Neutrophil (primary cell): ENCODE data around the gene CCNYL1.
A peak's percentile ranks its signal among the peaks of the same experiment; 100 is the strongest.
"Not testable (repeated sequence)": the region's sequence is repeated elsewhere in the genome, so short reads cannot be mapped to it uniquely, and the experiment has no call there.

Source experiments
- H3K27ac ChIP-seq: fragments of 200-600 bp; sonication (generic); 2 replicates; pipeline ENCODE4 v1.5.1; 2016; ENCODE audit warnings: mild to moderate bottlenecking, moderate library complexity
- H3K27me3 ChIP-seq: fragments of 200-600 bp; sonication (generic); 2 replicates; pipeline ENCODE4 v1.6.0; 2016; ENCODE audit warnings: mild to moderate bottlenecking
- H3K36me3 ChIP-seq: fragments of 200-600 bp; sonication (generic); 2 replicates; pipeline ENCODE4 v1.5.1; 2017
- H3K4me1 ChIP-seq, 2 experiments: fragments of 200-600 bp in 1 of 2; sonication (generic) in 1 of 2; 1 replicate in 1 of 2; 2 replicates in 1 of 2; pipeline versions ENCODE4 v1.5.1 to v1.6.1; 2013 to 2016; ENCODE audit warnings: low read depth in 1 of 2, low read length in 1 of 2, mild to moderate bottlenecking in 1 of 2, moderate library complexity in 1 of 2; ENCODE audit not compliant: control insufficient read depth in 1 of 2, insufficient read depth in 1 of 2
- H3K4me3 ChIP-seq, 2 experiments: fragments of 200-600 bp in 1 of 2; sonication (generic) in 1 of 2; 1 replicate in 1 of 2; 2 replicates in 1 of 2; pipeline ENCODE4 v1.5.1; 2013 to 2016; ENCODE audit warnings: low read depth in 1 of 2, low read length in 1 of 2, mild to moderate bottlenecking in 1 of 2, moderate library complexity in 1 of 2
- H3K9me3 ChIP-seq: fragments of 200-600 bp; sonication (generic); 2 replicates; pipeline ENCODE4 v1.5.1; 2016
- CTCF ChIP-seq: fragments of 200-600 bp; sonication (generic); IDR thresholded peaks from 2 replicates; pipeline ENCODE4 v1.5.1; 2016; ENCODE audit warnings: antibody characterized with exemption

Gene CCNYL1

GRCh38 chr2:207692206-207693065 lies 19.0 kb upstream of the CCNYL1 start:
- Histone ChIP-seq H3K36me3 (no peaks in the 10 kb centered on the region), H3K4me1 (peaks cover 19 to 33% of the 10 kb centered on the region in 2 experiments), H3K4me3 (no peak overlapping the region), H3K9me3 (no peaks in the 10 kb centered on the region), H3K27me3 (no peaks in the 10 kb centered on the region), H3K27ac (peak overlapping the region; percentile 72)
- TF ChIP-seq CTCF = no peak

GRCh38 chr2:207693641-207694249 lies 17.7 kb upstream of the CCNYL1 start:
- H3K27me3 ChIP-seq = no peaks in the 10 kb centered on the region
- H3K27ac ChIP-seq = no peak overlapping the region
- H3K4me1 ChIP-seq = peaks cover 33 to 46% of the 10 kb centered on the region in 2 experiments
- no peaks in the 10 kb centered on the region for H3K36me3 ChIP-seq
- no peak overlapping the region for H3K4me3 ChIP-seq
- TF ChIP-seq CTCF = no peak
- no peaks in the 10 kb centered on the region for H3K9me3 ChIP-seq

GRCh38 chr2:207694811-207695281 lies 16.6 kb upstream of the CCNYL1 start:
- H3K9me3 ChIP-seq = no peaks in the 10 kb centered on the region
- H3K4me3 ChIP-seq = no peak overlapping the region
- H3K4me1 ChIP-seq = peaks cover 36 to 50% of the 10 kb centered on the region in 2 experiments
- H3K27me3 ChIP-seq = no peaks in the 10 kb centered on the region
- no peak for TF ChIP-seq CTCF
- H3K36me3 ChIP-seq = no peaks in the 10 kb centered on the region
- H3K27ac ChIP-seq = no peak overlapping the region

GRCh38 chr2:207695293-207695692 lies 16.1 kb upstream of the CCNYL1 start:
- Histone ChIP-seq H3K27ac (no peak overlapping the region), H3K9me3 (no peaks in the 10 kb centered on the region), H3K4me1 (peaks cover 36 to 50% of the 10 kb centered on the region in 2 experiments), H3K36me3 (no peaks in the 10 kb centered on the region), H3K4me3 (no peak overlapping the region), H3K27me3 (no peaks in the 10 kb centered on the region)
- no peak for TF ChIP-seq CTCF

GRCh38 chr2:207696911-207697310 lies 14.5 kb upstream of the CCNYL1 start:
- not testable (repeated sequence) for H3K4me3 ChIP-seq

GRCh38 chr2:207697411-207697810 lies 14.0 kb upstream of the CCNYL1 start:
- peak overlapping the region; percentile 81 for H3K27ac ChIP-seq
- TF ChIP-seq CTCF = no peak
- peaks cover 20 to 32% of the 10 kb centered on the region in 2 experiments for H3K4me1 ChIP-seq
- H3K27me3 ChIP-seq = no peaks in the 10 kb centered on the region
- H3K4me3 ChIP-seq = no peak overlapping the region
- H3K9me3 ChIP-seq = no peaks in the 10 kb centered on the region
- H3K36me3 ChIP-seq = no peaks in the 10 kb centered on the region

More at GRCh38 chr2:207696911-207697310, 14.5 kb upstream of the CCNYL1 start:
- not testable (repeated sequence) for H3K27ac ChIP-seq, H3K36me3 ChIP-seq, H3K27me3 ChIP-seq, H3K9me3 ChIP-seq
- H3K4me1 ChIP-seq = peaks cover 23 to 37% of the 10 kb centered on the region in 2 experiments
